SKM-1 treated with dmso at 0.1 percent for 144 hours (cell line): ENCODE data around the gene GALNT2.

ENCODE experiments used
- DNase-seq: peaks from one replicate; lab custom pipeline; 2025; ENCODE audit not compliant: unreplicated experiment; lab: John Stamatoyannopoulos, UW

GALNT2 gene

GRCh38 chr1:230158415-230159291, 91.6 kb downstream of the GALNT2 start:
- DNase-seq, result no peak

DNA sequence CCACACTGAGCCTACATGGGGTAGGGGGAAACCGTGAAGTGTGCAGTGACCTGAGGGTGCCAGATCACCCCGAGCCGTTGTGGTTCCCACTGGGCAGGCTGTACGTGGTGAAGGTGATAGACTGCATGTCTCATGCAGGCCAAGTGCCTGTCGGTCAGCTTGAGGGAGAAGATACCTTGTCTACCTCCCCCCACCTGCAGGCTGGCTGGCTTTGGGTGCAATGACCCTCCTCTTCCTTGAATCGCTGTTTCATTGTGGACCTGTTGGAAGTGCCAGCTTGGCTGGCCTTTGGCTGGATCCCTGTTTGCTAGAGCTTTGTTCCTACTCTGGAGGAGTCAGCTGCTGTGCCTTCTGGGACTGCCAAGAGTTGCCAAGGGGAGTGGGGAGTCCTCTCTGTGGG, 92.5 kb downstream of the GALNT2 start:
- no peak for DNase-seq

- DNase-seq, result no peak
Measured at GRCh38 chr1:230160957-230161771, 94.1 kb downstream of the GALNT2 start.

- DNase-seq, result no peak
Measured at GRCh38 chr1:230163205-230163604, 96.2 kb downstream of the GALNT2 start.

- no peak for DNase-seq
Measured at GRCh38 chr1:230163719-230164118, 96.7 kb downstream of the GALNT2 start.

DNA sequence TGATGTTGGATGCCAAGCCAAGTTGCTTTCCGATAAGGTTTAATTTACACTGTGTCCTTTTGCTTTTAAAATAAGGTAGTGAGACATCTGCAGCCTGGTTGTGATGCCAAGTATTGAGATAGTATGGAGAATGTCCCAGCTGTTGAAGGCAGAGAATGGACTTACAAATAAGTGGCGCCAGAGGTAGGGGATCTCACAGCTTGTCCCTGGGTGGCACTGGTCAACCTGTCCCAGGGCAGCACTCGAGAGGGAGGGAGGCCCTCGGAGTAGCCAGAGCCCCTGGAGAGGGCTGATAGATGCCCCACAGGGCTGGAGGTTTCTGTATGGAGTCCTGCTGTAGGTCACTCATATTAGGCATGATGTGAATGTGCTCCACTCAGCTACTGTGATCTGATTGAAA, 98.5 kb downstream of the GALNT2 start:
- no peak for DNase-seq

- no peak for DNase-seq
Measured at GRCh38 chr1:230166366-230167132, 99.5 kb downstream of the GALNT2 start.

GRCh38 chr1:230167419-230167852, 100.4 kb downstream of the GALNT2 start:
- peak; percentile 88 for DNase-seq

- no peak for DNase-seq
Measured at GRCh38 chr1:230169454-230170152, 102.6 kb downstream of the GALNT2 start.

DNA sequence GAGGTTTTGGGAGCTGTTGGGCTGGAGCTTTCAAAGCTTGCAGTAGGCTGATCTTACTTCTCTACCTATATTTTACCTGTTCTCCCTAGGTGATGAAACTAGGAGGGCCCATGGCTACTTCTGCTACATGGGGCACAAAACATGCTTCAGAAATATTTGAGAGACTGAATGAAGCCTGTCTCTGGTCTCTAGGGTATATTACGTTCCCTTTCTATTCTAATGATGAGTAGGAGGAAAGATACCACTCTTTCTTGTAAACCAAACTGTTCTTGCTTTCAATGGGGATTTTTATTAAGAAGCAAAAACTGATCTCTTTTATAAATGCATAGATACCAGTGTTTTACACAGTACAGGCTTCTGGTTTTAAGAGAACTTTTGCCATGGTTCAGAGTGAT, 103.1 kb downstream of the GALNT2 start:
- DNase-seq, result no peak

DNA sequence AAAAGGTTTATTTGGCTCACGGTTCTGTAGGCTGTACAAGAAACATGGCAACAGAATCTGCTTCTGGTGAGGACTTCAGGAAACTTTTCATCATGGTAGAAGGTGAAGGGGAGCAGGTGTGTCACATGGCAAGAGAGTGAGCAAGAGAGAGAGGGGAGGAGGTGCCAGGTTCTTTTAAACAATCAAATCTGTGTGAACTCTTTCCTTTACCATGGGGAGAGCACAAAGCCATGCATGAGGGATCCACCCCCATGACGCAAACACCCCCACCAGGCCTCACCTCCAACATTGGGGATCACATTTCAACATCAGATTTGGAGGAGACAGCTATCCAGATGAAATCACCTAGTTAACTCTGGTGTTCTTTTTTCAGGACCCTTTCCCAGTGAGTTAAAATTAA, 103.6 kb downstream of the GALNT2 start:
- no peak for DNase-seq

DNA sequence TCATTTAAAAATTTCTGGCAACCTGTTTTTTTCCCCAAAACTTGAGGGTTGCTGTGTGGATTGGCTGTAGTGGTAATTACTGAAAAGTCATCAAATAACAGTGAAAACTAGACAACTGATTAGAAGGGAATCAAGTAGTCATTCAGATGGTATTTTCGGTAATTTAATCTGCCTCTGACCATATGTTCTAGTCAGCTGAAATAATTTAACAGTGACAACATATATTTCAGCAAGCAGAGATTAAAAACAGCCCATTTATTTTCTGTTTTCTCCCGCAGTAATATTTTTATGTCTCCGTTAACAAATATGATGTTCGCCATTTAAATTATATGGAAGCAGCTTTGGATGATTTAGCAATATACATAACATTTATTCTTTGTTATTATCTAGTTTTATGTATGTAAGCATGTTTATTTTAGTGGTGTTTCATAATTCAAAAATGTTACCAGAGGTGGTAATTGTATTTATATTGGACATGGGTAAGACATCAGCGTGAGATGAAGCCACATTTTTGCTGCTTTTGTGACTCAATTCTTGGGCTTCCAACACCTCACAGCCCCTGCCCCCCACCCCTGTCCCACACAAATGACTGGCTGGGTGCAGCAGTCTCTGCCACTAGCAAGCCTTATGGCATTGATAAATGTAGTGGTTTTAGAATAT, 104.4 kb downstream of the GALNT2 start:
- DNase-seq, result no peak

DNA sequence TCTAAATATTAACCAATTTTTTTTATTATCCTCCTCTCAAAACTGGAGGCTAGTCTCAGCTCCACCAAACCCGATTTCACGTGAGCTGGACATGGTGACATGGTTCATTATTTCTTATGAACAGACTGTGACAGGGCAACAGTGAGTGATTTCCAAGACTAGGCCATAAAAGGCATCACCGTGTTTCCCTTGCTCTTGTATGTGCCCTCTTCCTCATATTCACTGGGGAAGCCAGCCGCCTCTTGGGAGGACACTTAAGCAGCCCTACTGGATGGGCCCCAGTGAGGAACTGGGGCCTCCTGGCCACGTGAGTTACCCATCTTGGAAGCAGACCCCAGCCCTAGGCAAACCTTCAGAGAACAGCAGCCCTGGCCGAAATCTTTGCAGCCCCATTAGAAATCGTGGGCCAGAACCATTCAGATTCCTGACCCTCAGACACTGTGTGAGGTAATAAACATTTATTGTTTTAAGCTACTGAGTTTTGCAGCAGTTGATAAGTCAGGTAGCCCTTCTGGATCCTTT, 105.0 kb downstream of the GALNT2 start:
- DNase-seq, result no peak

DNA sequence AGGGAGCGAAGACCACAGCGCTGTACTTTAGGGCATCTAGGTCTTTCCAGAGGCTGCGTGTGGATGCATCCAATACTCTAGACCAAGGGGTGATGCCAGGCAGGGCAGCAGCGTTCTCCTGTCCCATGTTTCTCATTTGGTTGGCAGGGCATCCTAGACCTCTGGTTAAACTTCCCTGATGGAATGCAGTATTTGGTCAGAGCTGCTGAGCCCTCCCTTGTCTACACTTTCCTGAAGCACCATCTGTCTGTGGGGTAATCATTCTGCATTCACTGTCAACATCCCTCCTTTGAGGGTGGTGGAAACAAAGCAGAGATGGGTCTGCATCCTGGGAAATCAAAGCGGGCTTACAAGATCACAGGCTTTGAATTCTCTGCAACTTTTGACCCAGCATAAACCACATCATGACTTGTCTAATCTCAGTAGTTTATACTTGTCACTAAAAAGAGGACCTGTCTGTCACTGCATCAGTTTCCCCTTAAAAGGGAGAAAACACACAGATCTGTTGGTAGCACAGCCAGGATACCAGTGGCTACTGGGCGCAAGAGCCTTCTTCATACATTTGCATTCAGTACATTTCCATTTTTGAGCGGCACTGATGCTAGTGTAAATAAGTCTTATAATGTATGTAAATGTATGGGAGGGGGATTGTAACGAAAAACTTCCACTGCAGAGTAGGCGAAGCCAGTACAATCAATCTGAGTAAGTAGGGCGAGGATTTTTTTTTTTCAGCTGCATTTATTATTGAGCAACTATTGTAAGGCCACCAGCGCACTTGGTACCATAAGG, 106.3 kb downstream of the GALNT2 start:
- no peak for DNase-seq

DNA sequence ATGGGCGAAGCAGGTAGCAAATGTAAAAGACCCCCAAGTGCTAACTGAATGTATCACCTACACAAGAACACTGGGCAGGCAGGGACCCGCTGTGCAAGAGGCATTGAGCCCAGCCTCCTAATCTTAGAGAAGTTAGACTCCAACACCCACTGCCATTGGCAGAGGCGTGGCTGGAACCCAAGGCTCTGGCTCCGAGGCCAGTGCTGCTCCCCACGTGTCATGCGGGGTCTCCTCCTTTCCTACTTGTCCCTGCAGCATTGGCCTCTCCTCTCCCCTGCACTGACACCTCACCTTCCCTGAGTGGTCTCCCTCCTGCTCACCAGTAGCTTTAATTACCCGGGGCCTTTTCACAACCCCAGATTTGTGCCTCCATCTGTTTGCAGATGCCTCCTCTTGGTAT, 107.0 kb downstream of the GALNT2 start:
- DNase-seq, result no peak

DNA sequence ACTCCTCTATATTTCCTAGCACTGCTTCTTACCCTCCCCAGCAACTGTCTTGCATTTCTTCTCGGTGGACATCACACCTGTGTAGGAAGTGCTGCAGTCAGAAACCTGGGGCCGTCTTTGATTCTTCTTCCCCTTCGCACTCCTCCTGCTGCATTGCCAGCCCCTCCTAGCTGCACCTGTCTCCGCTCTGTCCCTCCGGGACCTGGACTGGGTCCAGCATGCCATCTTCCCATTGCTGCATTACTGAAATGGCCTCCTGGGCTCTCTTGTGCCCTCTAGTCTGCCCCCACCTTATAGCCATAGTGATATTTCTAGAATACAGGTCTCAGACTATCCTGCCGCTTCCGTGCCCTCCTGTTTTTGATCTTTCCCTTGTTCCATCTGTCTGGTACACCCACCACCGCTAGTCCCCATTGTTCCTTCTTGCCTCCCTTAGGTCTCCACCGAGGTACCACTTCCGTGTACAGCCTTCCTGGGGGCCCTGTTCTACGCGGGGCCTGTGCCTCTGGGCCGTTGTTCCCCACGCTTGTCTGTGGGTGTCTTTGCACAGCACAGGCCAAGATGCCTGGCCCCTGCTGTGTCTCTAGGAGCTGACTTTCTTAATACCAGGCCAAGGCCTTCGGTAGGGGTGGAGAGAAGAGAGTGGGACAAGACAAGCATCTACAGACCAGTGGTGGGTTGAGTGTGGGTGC, 107.6 kb downstream of the GALNT2 start:
- DNase-seq, result no peak

- DNase-seq, result no peak
Measured at GRCh38 chr1:230175163-230175747, 108.2 kb downstream of the GALNT2 start.

GRCh38 chr1:230175839-230176238, 108.8 kb downstream of the GALNT2 start:
- no peak for DNase-seq
